Stimulated activated CD4-positive, alpha-beta T cell treated with anti-CD3 and anti-CD28 coated beads, Interleukin-1b, Interleukin-23, amount 100 ng/mL, for 1 hour (primary cell): ENCODE data around the gene GXYLT2.

ENCODE experiments used
- DNase-seq, 2 donors: peaks; one replicate each; pipeline ENCODE4 v3.0.0-alpha.2; 2020; ENCODE audit warnings: low read depth in 2 of 2

The GXYLT2 gene

GRCh38 chr3:72932416-72932815 lies 44.6 kb downstream of the GXYLT2 start:
- no peak for DNase-seq

- no peak for DNase-seq
These were observed 50.8 kb downstream of the GXYLT2 start for GRCh38 chr3:72938471-72939265.

GRCh38 chr3:72941245-72941644 lies 53.4 kb downstream of the GXYLT2 start:
- DNase-seq = no peak

- DNase-seq = no peak
These were observed 54.6 kb downstream of the GXYLT2 start for GRCh38 chr3:72942427-72942826.

- DNase-seq = no peak
These were observed 56.9 kb downstream of the GXYLT2 start for GRCh38 chr3:72944696-72945095.

- DNase-seq = no peak
These were observed 60.1 kb downstream of the GXYLT2 start for GRCh38 chr3:72947715-72948490.

- DNase-seq = no peak
These were observed 61.2 kb downstream of the GXYLT2 start for GRCh38 chr3:72949016-72949415.

- no peak for DNase-seq
These were observed 62.5 kb downstream of the GXYLT2 start for GRCh38 chr3:72950372-72950771.

- DNase-seq = no peak
These were observed 63.0 kb downstream of the GXYLT2 start for GRCh38 chr3:72950801-72951200.

- DNase-seq = no peak
These were observed 63.4 kb downstream of the GXYLT2 start for GRCh38 chr3:72951259-72951722.

- no peak for DNase-seq
These were observed 65.6 kb downstream of the GXYLT2 start for GRCh38 chr3:72953325-72953956.

GRCh38 chr3:72957297-72957696 lies 69.5 kb downstream of the GXYLT2 start:
- DNase-seq = no peak

- no peak for DNase-seq
These were observed 71.5 kb downstream of the GXYLT2 start for GRCh38 chr3:72959336-72959735.

GRCh38 chr3:72960812-72961518 lies 73.1 kb downstream of the GXYLT2 start:
- no peak for DNase-seq

- DNase-seq = no peak
These were observed 73.9 kb downstream of the GXYLT2 start for GRCh38 chr3:72961752-72962151.

- DNase-seq = no peak
These were observed 74.5 kb downstream of the GXYLT2 start for GRCh38 chr3:72962317-72962716.

GRCh38 chr3:72964633-72965032 lies 76.8 kb downstream of the GXYLT2 start:
- DNase-seq = no peak

GRCh38 chr3:72968266-72968664 lies 80.4 kb downstream of the GXYLT2 start:
- no peak for DNase-seq

GRCh38 chr3:72969766-72970165 lies 81.9 kb downstream of the GXYLT2 start:
- DNase-seq = no peak

- no peak for DNase-seq
These were observed 83.1 kb downstream of the GXYLT2 start for GRCh38 chr3:72970942-72971341.

- no peak for DNase-seq
These were observed 84.8 kb downstream of the GXYLT2 start for GRCh38 chr3:72972706-72973030.
